Left lung (tissue), 10 donors: Measurements from ENCODE around the gene XRRA1. TPM values are rescaled to one million over a fixed set of nuclear protein-coding genes. Genes with fewer than 3 reads are reported as not detected.

Experiments used
- ATAC-seq: fragments of 200-7000 bp; cut with Tn5 transposase; one replicate; pipeline ENCODE4 v1.9.1; 2020; ENCODE audit warnings: moderate library complexity
- DNase-seq, 4 donors: peaks; one replicate each; pipeline ENCODE4 v3.0.0-alpha.2; 2013 to 2020
- H3K27ac ChIP-seq, 2 donors: fragments of 200-600 bp; sonication (generic) in 1 of 2; one replicate each; pipeline versions ENCODE4 v1.5.0 to v1.8.0; 2020 to 2021
- H3K27me3 ChIP-seq, 2 donors: fragments of 200-600 bp; sonication (generic) in 1 of 2; one replicate each; pipeline versions ENCODE4 v1.5.0 to v1.8.0; 2020 to 2021
- H3K36me3 ChIP-seq, 2 donors: fragments of 200-600 bp; sonication (generic) in 1 of 2; one replicate each; pipeline versions ENCODE4 v1.5.0 to v1.8.0; 2020 to 2021
- H3K4me1 ChIP-seq, 2 donors: fragments of 200-600 bp; one replicate each; pipeline ENCODE4 v1.8.0; 2021
- H3K4me3 ChIP-seq, 2 donors: fragments of 200-600 bp; sonication (generic) in 1 of 2; one replicate each; pipeline versions ENCODE4 v1.5.0 to v1.8.0; 2020 to 2021; ENCODE audit warnings: mild to moderate bottlenecking in 1 of 2
- H3K9me3 ChIP-seq, 2 donors: fragments of 200-600 bp; sonication (generic) in 1 of 2; one replicate each; pipeline versions ENCODE4 v1.5.0 to v1.8.0; 2020 to 2021
- CTCF ChIP-seq, 2 donors: fragments of 200-600 bp; sonication (generic) in 1 of 2; IDR thresholded peaks; one replicate each; pipeline versions ENCODE4 v1.5.0 to v1.8.0; 2021; ENCODE audit warnings: antibody characterized with exemption in 2 of 2
- intact Hi-C, 2 donors: fragments of 100-400 bp; cut with DNase I; formaldehyde crosslinking; loops; one replicate each; pipeline versions ENCODE4 v1.11.2 to v1.14.2; 2022
- polyA plus RNA-seq, 6 donors: library from polyadenylated mRNA; unstranded; fragments of 120-200 nt; gene quantifications; one replicate each; pipeline ENCODE4 v1.2.1, GENCODE V29; 2013; ENCODE audit not compliant: insufficient read length in 6 of 6
- total RNA-seq, 2 donors: library from RNA; stranded (reverse); fragmentation: NEBNext Ultra II Directional; extraction: Animal tissue kit (Norgen Biotek cat#: 25700); gene quantifications; one replicate each; pipeline ENCODE4 v1.2.1, GENCODE V29; 2021
- donor health status: DM: no; HTN: yes; CAD: no.
- donor health status: DM: no; HTN: no; CAD: no.

The XRRA1 gene
- total and polyA plus RNA-seq, 8 donors: 8.4 to 21.3 (median 16.7) TPM

GRCh38 chr11:74847895-74848294 is 101.0 kb downstream of the XRRA1 start:
- H3K36me3 ChIP-seq: peaks cover 0 to 74% of the 10 kb centered on the region in 2 donors
- intact Hi-C loops: no loop called here
- no peaks in the 10 kb centered on the region for H3K9me3 ChIP-seq
- no peak for ATAC-seq
- DNase-seq: no peak
- no peak overlapping the region for H3K4me3 ChIP-seq
- TF ChIP-seq CTCF (IDR thresholded peaks at IDR 0.05): no peak
- no peak overlapping the region for H3K27ac ChIP-seq
- no peaks in the 10 kb centered on the region for H3K4me1 ChIP-seq
- no peaks in the 10 kb centered on the region for H3K27me3 ChIP-seq

- ATAC-seq (no peak), DNase-seq (no peak)
- no peak overlapping the region for H3K4me3 ChIP-seq
- intact Hi-C loops: no loop called here
- H3K36me3 ChIP-seq: peaks cover 0 to 74% of the 10 kb centered on the region in 2 donors
- no peak overlapping the region for H3K27ac ChIP-seq
- no peaks in the 10 kb centered on the region for H3K27me3 ChIP-seq
- no peaks in the 10 kb centered on the region for H3K4me1 ChIP-seq
- no peak for TF ChIP-seq CTCF (IDR thresholded peaks at IDR 0.05)
- no peaks in the 10 kb centered on the region for H3K9me3 ChIP-seq
Observed at GRCh38 chr11:74847395-74847794, 101.5 kb downstream of the XRRA1 start.

- Histone ChIP-seq H3K9me3 (no peaks in the 10 kb centered on the region), H3K27ac (no peak overlapping the region), H3K36me3 (peaks cover 0 to 74% of the 10 kb centered on the region in 2 donors), H3K4me1 (no peaks in the 10 kb centered on the region), H3K27me3 (no peaks in the 10 kb centered on the region), H3K4me3 (no peak overlapping the region)
- ATAC-seq (no peak), DNase-seq (no peak)
- intact Hi-C loops: no loop called here
- TF ChIP-seq CTCF (IDR thresholded peaks at IDR 0.05): no peak
Observed at GRCh38 chr11:74846770-74847169, 102.1 kb downstream of the XRRA1 start.

GRCh38 chr11:74845978-74846517 is 102.8 kb downstream of the XRRA1 start:
- H3K9me3 ChIP-seq: no peaks in the 10 kb centered on the region
- ATAC-seq (no peak), DNase-seq (no peak)
- TF ChIP-seq CTCF (IDR thresholded peaks at IDR 0.05): no peak
- intact Hi-C loops: no loop called here
- no peak overlapping the region for H3K4me3 ChIP-seq
- no peak overlapping the region for H3K27ac ChIP-seq
- no peaks in the 10 kb centered on the region for H3K4me1 ChIP-seq
- H3K27me3 ChIP-seq: no peaks in the 10 kb centered on the region
- H3K36me3 ChIP-seq: peaks cover 0 to 74% of the 10 kb centered on the region in 2 donors

GRCh38 chr11:74844865-74845264 is 104.0 kb downstream of the XRRA1 start:
- intact Hi-C loops: no loop called here
- peaks cover 0 to 66% of the 10 kb centered on the region in 2 donors for H3K36me3 ChIP-seq

More at GRCh38 chr11:74844865-74845264, 104.0 kb downstream of the XRRA1 start:
- Histone ChIP-seq H3K27ac (no peak overlapping the region), H3K27me3 (no peaks in the 10 kb centered on the region), H3K4me1 (no peaks in the 10 kb centered on the region), H3K4me3 (no peak overlapping the region), H3K9me3 (no peaks in the 10 kb centered on the region)
- no peak for DNase-seq
- ATAC-seq: no peak
- no peak for TF ChIP-seq CTCF (IDR thresholded peaks at IDR 0.05)
